Upper lobe of left lung (tissue), 4 donors: ENCODE data around the gene GFOD2.

Experiments
- CTCF ChIP-seq, 6 experiments: fragments of 450-650 bp in 4 of 6; fragments of 200-600 bp in 2 of 6; sonication (generic) in 2 of 6; IDR thresholded peaks; one replicate each; pipeline ENCODE4 v1.5.1; 2016 to 2019; ENCODE audit warnings: antibody characterized with exemption in 6 of 6
- EP300 ChIP-seq, 4 donors: sonication (generic); formaldehyde crosslinking; IDR thresholded peaks; one replicate each; pipeline ENCODE4 v1.5.1; 2017; ENCODE audit warnings: antibody characterized with exemption in 4 of 4, control low read depth in 2 of 4
- POLR2A ChIP-seq, 4 donors: fragments of 450-650 bp; IDR thresholded peaks; one replicate each; pipeline ENCODE4 v1.5.1; 2016 to 2017; ENCODE audit warnings: antibody characterized with exemption in 4 of 4, mild to moderate bottlenecking in 2 of 4
- POLR2AphosphoS5 ChIP-seq, 2 donors: sonication (generic); formaldehyde crosslinking; IDR thresholded peaks; one replicate each; pipeline ENCODE4 v1.5.1; 2017; ENCODE audit warnings: antibody characterized with exemption in 2 of 2

GRCh38 chr16:67636713-67637112, 82.4 kb downstream of the GFOD2 start:
- TF ChIP-seq CTCF (IDR thresholded peaks at IDR 0.05) (no peak), EP300 (IDR thresholded peaks at IDR 0.05) (no peak), POLR2A (IDR thresholded peaks at IDR 0.05) (no peak), POLR2AphosphoS5 (IDR thresholded peaks at IDR 0.05) (no peak)
